AG09309 (cell line): ENCODE measurements around the gene CPD.

Experiments
- DNase-seq: peaks from one replicate; pipeline ENCODE4 v3.0.0-alpha.2; 2010; ENCODE audit warnings: low read depth
- H3K4me3 ChIP-seq: 2 replicates; pipeline ENCODE4 v1.5.1; 2011; ENCODE audit warnings: mild to moderate bottlenecking, low read depth, low read length, moderate library complexity; ENCODE audit not compliant: control insufficient read depth
- TF ChIP-seq, protein P1 (sequence below): IDR thresholded peaks from 2 replicates; pipeline ENCODE4 v1.5.1; 2011; ENCODE audit warnings: mild to moderate bottlenecking, low read depth, low read length, inconsistent platforms; ENCODE audit not compliant: insufficient read depth, control insufficient read depth; ENCODE audit errors: missing control alignments

Gene CPD

DNA sequence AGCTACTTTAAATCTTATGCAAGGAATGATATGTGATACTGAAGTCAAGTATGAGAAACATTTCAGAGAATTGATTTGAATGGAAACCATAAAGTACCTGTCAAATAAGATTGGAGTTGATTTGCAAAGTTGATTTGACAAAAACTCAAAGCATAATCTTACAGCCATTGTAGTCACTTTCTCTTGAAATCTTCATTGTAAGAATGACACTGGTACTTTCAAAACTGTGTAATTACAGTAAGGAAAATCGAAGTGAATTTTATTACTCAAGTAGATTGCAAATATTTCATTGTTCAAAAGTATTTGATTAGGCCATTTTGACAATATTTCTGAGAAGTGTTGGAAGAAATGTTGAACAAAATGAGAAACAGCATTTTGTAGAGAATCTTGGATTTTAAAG lies 3.6 kb downstream of the CPD start:
- TF ChIP-seq, protein P1, sequence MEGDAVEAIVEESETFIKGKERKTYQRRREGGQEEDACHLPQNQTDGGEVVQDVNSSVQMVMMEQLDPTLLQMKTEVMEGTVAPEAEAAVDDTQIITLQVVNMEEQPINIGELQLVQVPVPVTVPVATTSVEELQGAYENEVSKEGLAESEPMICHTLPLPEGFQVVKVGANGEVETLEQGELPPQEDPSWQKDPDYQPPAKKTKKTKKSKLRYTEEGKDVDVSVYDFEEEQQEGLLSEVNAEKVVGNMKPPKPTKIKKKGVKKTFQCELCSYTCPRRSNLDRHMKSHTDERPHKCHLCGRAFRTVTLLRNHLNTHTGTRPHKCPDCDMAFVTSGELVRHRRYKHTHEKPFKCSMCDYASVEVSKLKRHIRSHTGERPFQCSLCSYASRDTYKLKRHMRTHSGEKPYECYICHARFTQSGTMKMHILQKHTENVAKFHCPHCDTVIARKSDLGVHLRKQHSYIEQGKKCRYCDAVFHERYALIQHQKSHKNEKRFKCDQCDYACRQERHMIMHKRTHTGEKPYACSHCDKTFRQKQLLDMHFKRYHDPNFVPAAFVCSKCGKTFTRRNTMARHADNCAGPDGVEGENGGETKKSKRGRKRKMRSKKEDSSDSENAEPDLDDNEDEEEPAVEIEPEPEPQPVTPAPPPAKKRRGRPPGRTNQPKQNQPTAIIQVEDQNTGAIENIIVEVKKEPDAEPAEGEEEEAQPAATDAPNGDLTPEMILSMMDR, result no peak
- H3K4me3 ChIP-seq, result no peak overlapping the region
- no peak for DNase-seq

GRCh38 chr17:30388321-30389179 lies 9.8 kb downstream of the CPD start:
- DNase-seq, result no peak
- no peak overlapping the region for H3K4me3 ChIP-seq
- TF ChIP-seq, protein P1, result no peak

- H3K4me3 ChIP-seq, result no peak overlapping the region
- DNase-seq, result no peak
- TF ChIP-seq, protein P1, result no peak
These were observed 11.1 kb downstream of the CPD start for GRCh38 chr17:30389756-30390300.

DNA sequence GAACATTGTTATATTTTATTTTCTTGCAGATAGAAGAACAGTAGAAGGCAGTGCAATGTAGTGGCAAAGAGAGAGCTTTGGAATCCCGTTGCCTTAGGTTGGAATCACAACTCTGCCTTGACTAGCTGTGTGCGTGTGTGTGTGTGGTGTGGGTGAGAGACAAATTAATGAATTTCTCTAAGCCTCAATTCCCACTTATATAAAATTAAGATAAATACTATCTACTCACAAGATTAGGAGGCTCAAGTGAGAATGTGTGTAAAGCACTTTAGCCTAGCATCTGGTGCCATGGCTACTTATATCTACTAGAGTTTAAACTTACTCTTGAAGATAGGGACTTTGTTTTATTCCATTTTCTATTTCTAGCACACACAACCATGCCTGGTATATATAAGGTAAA lies 12.8 kb downstream of the CPD start:
- H3K4me3 ChIP-seq, result no peak overlapping the region
- DNase-seq, result no peak
- TF ChIP-seq, protein P1, result no peak

DNA sequence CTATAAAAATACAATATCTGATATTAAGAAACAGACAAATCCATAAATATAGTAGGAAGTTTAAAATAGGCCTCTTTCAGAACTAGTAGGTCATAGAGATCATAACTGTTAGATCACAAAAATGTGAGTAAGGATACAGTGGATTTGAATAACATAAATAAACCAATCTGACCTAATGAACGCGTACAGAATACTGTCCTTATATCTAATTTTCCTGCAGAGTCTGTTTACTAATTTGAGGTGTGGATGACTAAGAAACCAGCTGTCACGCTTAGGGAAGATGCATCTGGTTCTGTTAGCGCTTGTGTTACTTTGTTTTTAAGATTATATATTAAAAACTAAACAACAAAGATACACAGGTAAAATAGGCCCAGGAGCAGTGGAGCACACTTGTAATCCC lies 14.8 kb downstream of the CPD start:
- no peak overlapping the region for H3K4me3 ChIP-seq
- TF ChIP-seq, protein P1, result no peak
- no peak for DNase-seq

GRCh38 chr17:30393911-30394867 lies 15.5 kb downstream of the CPD start:
- no peak for DNase-seq
- TF ChIP-seq, protein P1, result no peak
- H3K4me3 ChIP-seq, result no peak overlapping the region
